ENCODE measurements around the gene FKBP6. TPM values are rescaled to one million over a fixed set of nuclear protein-coding genes. Genes with fewer than 3 reads are reported as not detected.

FKBP6 gene
- total RNA-seq, 1 experiment from 2014 or later: not detected

GRCh38 chr7:73338321-73338720 is 10.4 kb downstream of the FKBP6 start:
- Histone ChIP-seq H3K4me2 (ENCODE audit: insufficient read depth, insufficient read length, low read length) (no peak overlapping the region), H2BK5ac (ENCODE audit: insufficient read length, low read length) (no peak overlapping the region), H3K4ac (ENCODE audit: low read depth, low read length) (no peak overlapping the region), H3K4me1 (ENCODE audit: insufficient read depth, low read length) (peaks cover 2% of the 10 kb centered on the region; the same call in 1 of the 2 replicates), H3K27me3 (ENCODE audit: insufficient read depth, low read length) (no peaks in the 10 kb centered on the region), H4K5ac (ENCODE audit: insufficient read length, low read depth, low read length) (no peak overlapping the region), H3K23me2 (ENCODE audit: insufficient read length, low read depth, low read length, poor library complexity, severe bottlenecking) (no peaks in the 10 kb centered on the region), H3T11ph (ENCODE audit: low read length) (no peak overlapping the region), H4K91ac (ENCODE audit: insufficient read length, low read depth, low read length) (no peak overlapping the region), H3K23ac (ENCODE audit: insufficient read length, low read depth, low read length) (no peak overlapping the region), H2AFZ (ENCODE audit: low read length) (no peak overlapping the region), H2BK120ac (ENCODE audit: low read depth, low read length, poor library complexity, severe bottlenecking) (no peak overlapping the region), H4K20me1 (ENCODE audit: control insufficient read depth, insufficient read depth, insufficient read length) (no peaks in the 10 kb centered on the region), H2BK20ac (ENCODE audit: low read depth, low read length, poor library complexity, severe bottlenecking) (no peak overlapping the region), H3K56ac (ENCODE audit: insufficient read length, low read depth, low read length) (no peak overlapping the region), H3K9ac (ENCODE audit: extremely low read depth, insufficient read length, low read length) (no peak overlapping the region), H2BK15ac (ENCODE audit: low read depth, low read length) (no peak overlapping the region), H3K18ac (ENCODE audit: insufficient read length, low read depth, low read length) (no peak overlapping the region), H4K8ac (replicated peaks; ENCODE audit: insufficient read length, low read depth, low read length) (no peak overlapping the region), H3K14ac (ENCODE audit: insufficient read depth, low read length) (no peak overlapping the region), H3K9me3 (ENCODE audit: control insufficient read depth, low read depth, low read length) (no peaks in the 10 kb centered on the region), H2AK5ac (ENCODE audit: insufficient read length, low read length) (no peak overlapping the region), H3K27ac (ENCODE audit: insufficient read length, low read depth, low read length) (no peak overlapping the region), H3K79me2 (ENCODE audit: insufficient read depth, low read length) (no peaks in the 10 kb centered on the region), H2BK12ac (ENCODE audit: insufficient read length, low read depth, low read length) (no peak overlapping the region), H3K79me1 (ENCODE audit: insufficient read depth, low read depth, low read length, poor library complexity, severe bottlenecking) (no peaks in the 10 kb centered on the region)
- Mint-ChIP-seq H3K27ac (no peak overlapping the region), H3K9me3 (no peaks in the 10 kb centered on the region), H3K4me3 (no peak overlapping the region), H3K27me3 (ENCODE audit: low read depth) (peaks cover under 1% of the 10 kb centered on the region; the same call in 1 of the 2 replicates), H3K36me3 (ENCODE audit: insufficient read depth in 1 of 3, low read depth in 3 of 3) (no peaks in the 10 kb centered on the region; a peak in 1 of 7 replicates), H3K4me1 (peaks cover 16 to 19% of the 10 kb centered on the region in 2 experiments)
- DNase-seq: no peak
- no CpG with 5 or more reads among the region's 10 CpGs for WGBS (ENCODE audit: extremely low coverage, insufficient read length, low lambda C conversion rate)
- no peak for TF ChIP-seq CTCF (conservative IDR thresholded peaks at IDR 0.05)
